NCI-H1417 treated with DMSO at 0.1 percent for 48 hours (cell line): ENCODE data around the gene KRT35.

ENCODE experiments used
- DNase-seq: peaks from one replicate; lab custom pipeline; 2025; lab: John Stamatoyannopoulos, UW

Gene KRT35

GRCh38 chr17:41486809-41487530 is 6.0 kb upstream of the KRT35 start:
- no peak for DNase-seq

- DNase-seq = no peak
Observed at GRCh38 chr17:41486316-41486715, 5.4 kb upstream of the KRT35 start.

GRCh38 chr17:41484920-41485904 is 4.3 kb upstream of the KRT35 start:
- DNase-seq = no peak

- DNase-seq = no peak
Observed at GRCh38 chr17:41483991-41484826, 3.3 kb upstream of the KRT35 start.

GRCh38 chr17:41483531-41483930 is 2.6 kb upstream of the KRT35 start:
- no peak for DNase-seq

GRCh38 chr17:41480581-41480980 is 370 bp downstream of the KRT35 start:
- no peak for DNase-seq

- DNase-seq = no peak
Observed at GRCh38 chr17:41480136-41480535, 815 bp downstream of the KRT35 start.

GRCh38 chr17:41478237-41478636 is 2.7 kb downstream of the KRT35 start:
- no peak for DNase-seq

- DNase-seq = no peak
Observed at GRCh38 chr17:41476866-41477815, 3.8 kb downstream of the KRT35 start.

- no peak for DNase-seq
Observed at GRCh38 chr17:41475421-41475820, 5.5 kb downstream of the KRT35 start.

GRCh38 chr17:41474863-41475262 is 6.1 kb downstream of the KRT35 start:
- DNase-seq = no peak

- DNase-seq = no peak
Observed at GRCh38 chr17:41468346-41468745, 12.6 kb downstream of the KRT35 start.

GRCh38 chr17:41467561-41467960 is 13.4 kb downstream of the KRT35 start:
- DNase-seq = no peak

- DNase-seq = no peak
Observed at GRCh38 chr17:41466988-41467387, 14.0 kb downstream of the KRT35 start, which contains the start of gene KRT32. TSS of gene KRT32 (minus strand) at chr17:41467386. CDS start at chr17:41467325, 61 bp downstream.

GRCh38 chr17:41464682-41465081 is 16.3 kb downstream of the KRT35 start:
- no peak for DNase-seq

GRCh38 chr17:41464173-41464572 is 16.8 kb downstream of the KRT35 start:
- DNase-seq = no peak

- no peak for DNase-seq
Observed at GRCh38 chr17:41463746-41464145, 17.2 kb downstream of the KRT35 start.

- no peak for DNase-seq
Observed at GRCh38 chr17:41462705-41463104, 18.2 kb downstream of the KRT35 start.

GRCh38 chr17:41457676-41458075 is 23.3 kb downstream of the KRT35 start:
- DNase-seq = no peak

GRCh38 chr17:41456204-41456603 is 24.7 kb downstream of the KRT35 start:
- DNase-seq = no peak

- DNase-seq = no peak
Observed at GRCh38 chr17:41455236-41455635, 25.7 kb downstream of the KRT35 start.
